ENCODE data around the gene IL36B. TPM values are rescaled to one million over a fixed set of nuclear protein-coding genes. Genes with fewer than 3 reads are reported as not detected.

The IL36B gene
- total RNA-seq, 4 donors from 2014 or later = not detected

DNA sequence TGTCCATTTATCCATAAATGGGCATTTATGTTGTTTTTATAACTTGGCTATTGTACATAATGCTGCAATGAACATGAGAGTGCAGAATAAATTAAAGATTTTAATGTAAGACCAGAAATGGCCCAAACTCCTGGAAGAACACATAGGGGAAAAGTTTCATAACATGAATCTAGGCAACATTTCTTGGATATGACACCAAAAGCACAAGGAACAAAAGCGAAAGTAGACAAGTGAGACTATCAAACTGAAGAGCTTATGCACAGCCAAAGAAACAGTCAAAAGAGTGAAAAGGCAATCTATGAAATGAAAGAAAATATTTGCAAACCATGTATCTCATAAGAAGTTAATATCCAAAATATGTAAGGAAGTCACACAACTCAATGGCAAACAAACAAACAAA, 41.6 kb downstream of the IL36B start:
- DNase-seq = no peak
- no peak for TF ChIP-seq POLR2A (IDR thresholded peaks at IDR 0.05)
- TF ChIP-seq, protein P1, sequence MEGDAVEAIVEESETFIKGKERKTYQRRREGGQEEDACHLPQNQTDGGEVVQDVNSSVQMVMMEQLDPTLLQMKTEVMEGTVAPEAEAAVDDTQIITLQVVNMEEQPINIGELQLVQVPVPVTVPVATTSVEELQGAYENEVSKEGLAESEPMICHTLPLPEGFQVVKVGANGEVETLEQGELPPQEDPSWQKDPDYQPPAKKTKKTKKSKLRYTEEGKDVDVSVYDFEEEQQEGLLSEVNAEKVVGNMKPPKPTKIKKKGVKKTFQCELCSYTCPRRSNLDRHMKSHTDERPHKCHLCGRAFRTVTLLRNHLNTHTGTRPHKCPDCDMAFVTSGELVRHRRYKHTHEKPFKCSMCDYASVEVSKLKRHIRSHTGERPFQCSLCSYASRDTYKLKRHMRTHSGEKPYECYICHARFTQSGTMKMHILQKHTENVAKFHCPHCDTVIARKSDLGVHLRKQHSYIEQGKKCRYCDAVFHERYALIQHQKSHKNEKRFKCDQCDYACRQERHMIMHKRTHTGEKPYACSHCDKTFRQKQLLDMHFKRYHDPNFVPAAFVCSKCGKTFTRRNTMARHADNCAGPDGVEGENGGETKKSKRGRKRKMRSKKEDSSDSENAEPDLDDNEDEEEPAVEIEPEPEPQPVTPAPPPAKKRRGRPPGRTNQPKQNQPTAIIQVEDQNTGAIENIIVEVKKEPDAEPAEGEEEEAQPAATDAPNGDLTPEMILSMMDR (IDR thresholded peaks at IDR 0.05) = no peak
- Histone ChIP-seq H3K4me3 (no peak overlapping the region), H3K9me3 (no peaks in the 10 kb centered on the region), H3K27ac (no peak overlapping the region), H3K27me3 (no peaks in the 10 kb centered on the region), H3K4me1 (no peaks in the 10 kb centered on the region), H3K36me3 (no peaks in the 10 kb centered on the region)
- intact Hi-C loops (cut with DNase I; ENCODE audit: low total_unique reads) = no loop called here

DNA sequence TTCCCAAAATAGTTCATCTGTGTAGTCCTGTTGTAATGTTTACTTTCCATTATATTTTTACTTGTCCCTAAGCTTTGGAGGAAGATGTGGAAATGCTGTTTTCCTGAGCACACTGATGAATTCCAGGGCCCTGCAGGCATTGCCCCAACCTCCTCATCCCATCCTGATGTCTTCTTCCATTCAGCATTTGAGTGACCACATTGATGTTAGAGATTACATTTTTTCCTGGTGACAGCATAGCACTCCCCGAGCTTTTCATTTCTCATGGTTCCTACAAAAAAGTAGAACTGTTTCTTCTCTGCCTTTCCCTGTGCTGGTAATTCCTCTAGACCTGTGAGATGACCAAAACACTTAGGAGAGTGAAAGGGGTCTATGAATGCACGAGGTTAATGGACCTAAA, 42.6 kb downstream of the IL36B start:
- intact Hi-C loops (cut with DNase I; ENCODE audit: low total_unique reads) = no loop called here
- Histone ChIP-seq H3K27me3 (no peaks in the 10 kb centered on the region), H3K9me3 (no peaks in the 10 kb centered on the region), H3K27ac (no peak overlapping the region), H3K36me3 (no peaks in the 10 kb centered on the region), H3K4me1 (no peaks in the 10 kb centered on the region), H3K4me3 (no peak overlapping the region)
- no peak for DNase-seq
- TF ChIP-seq POLR2A (IDR thresholded peaks at IDR 0.05) = no peak
- TF ChIP-seq, protein P1 (IDR thresholded peaks at IDR 0.05) = no peak

DNA sequence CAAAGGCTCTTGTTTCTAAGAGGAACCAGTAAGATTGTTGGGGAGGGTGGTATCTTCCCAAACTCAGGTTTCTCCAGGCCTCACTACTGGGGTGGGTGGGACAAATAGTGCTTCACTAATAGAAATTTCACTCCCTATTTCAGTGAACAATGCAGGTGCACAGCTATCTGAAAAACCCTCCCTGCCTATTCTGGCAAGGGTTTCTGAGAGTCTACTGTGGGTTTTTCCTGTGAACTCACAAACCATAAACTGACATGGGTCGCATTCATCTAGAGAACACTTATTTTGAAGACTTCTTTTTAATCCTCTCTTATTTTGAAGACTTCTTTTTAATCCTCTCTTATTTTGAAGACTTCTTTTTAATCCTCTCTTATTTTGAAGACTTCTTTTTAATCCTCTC, 43.0 kb downstream of the IL36B start:
- Histone ChIP-seq H3K27me3 (no peaks in the 10 kb centered on the region), H3K27ac (no peak overlapping the region), H3K36me3 (no peaks in the 10 kb centered on the region), H3K4me3 (no peak overlapping the region), H3K9me3 (no peaks in the 10 kb centered on the region), H3K4me1 (no peaks in the 10 kb centered on the region)
- intact Hi-C loops (cut with DNase I; ENCODE audit: low total_unique reads) = no loop called here
- TF ChIP-seq, protein P1 (IDR thresholded peaks at IDR 0.05) = no peak
- TF ChIP-seq POLR2A (IDR thresholded peaks at IDR 0.05) = no peak
- DNase-seq = no peak

DNA sequence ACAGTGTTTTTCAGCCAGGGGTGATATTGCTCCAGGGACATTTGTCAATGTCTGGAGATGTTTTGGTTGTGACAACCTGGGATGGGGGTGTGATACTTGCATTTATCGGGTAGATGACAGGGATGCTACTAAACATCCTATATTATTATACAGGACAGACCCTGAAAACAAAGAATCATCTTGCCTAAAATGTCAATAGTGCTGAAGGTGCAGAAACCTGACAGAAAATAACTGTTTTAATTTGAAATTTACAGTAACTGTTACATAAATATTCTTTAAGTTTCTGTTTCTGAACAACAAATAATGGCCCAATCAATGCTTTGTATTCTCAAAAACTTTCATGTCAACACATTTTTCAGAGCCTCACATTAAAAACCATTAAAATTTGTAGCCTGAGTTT, 45.4 kb downstream of the IL36B start:
- H3K9me3 ChIP-seq = no peaks in the 10 kb centered on the region
- DNase-seq = no peak
- intact Hi-C loops (cut with DNase I; ENCODE audit: low total_unique reads) = no loop called here
- no peak overlapping the region for H3K27ac ChIP-seq
- no peaks in the 10 kb centered on the region for H3K36me3 ChIP-seq
- TF ChIP-seq, protein P1 (IDR thresholded peaks at IDR 0.05) = no peak
- TF ChIP-seq POLR2A (IDR thresholded peaks at IDR 0.05) = no peak
- H3K27me3 ChIP-seq = no peaks in the 10 kb centered on the region
- H3K4me1 ChIP-seq = no peaks in the 10 kb centered on the region
- no peak overlapping the region for H3K4me3 ChIP-seq

DNA sequence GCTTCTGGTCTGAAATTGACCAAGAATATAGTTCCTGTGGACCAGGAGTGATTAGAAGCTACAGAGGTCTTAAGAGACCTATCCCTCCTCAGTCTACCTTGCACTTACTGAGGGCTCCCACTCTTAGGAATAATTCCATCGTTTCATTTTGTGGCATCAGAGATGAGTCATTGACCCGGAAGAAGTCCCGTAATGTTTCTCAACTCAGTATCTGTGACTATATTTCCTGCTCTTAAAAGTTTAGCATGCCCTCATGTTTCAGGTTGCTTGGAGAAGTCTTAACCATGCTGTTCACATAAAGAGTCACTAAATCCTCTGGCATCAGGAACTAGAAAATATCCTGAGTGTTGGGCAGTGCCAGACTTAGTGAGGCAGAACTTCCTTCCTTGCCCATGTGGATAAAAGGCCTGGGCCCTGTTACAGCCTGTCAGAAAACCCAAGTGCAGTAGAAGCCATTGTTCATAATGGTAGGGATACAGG, 47.6 kb downstream of the IL36B start, which contains the start of gene IL36A:
IL36A (plus strand) TSS at position 430 of the 480 bp plus-strand sequence. CDS start 413 bp downstream, outside the sequence.
- TF ChIP-seq, protein P1 (IDR thresholded peaks at IDR 0.05) = no peak
- TF ChIP-seq POLR2A (IDR thresholded peaks at IDR 0.05) = no peak
- no peaks in the 10 kb centered on the region for H3K36me3 ChIP-seq
- H3K4me1 ChIP-seq = no peaks in the 10 kb centered on the region
- no peak for DNase-seq
- intact Hi-C loops (cut with DNase I; ENCODE audit: low total_unique reads) = no loop called here
- H3K27me3 ChIP-seq = no peaks in the 10 kb centered on the region
- no peaks in the 10 kb centered on the region for H3K9me3 ChIP-seq
- no peak within 1 kb of the TSS for H3K27ac ChIP-seq
- no peak within 1 kb of the TSS for H3K4me3 ChIP-seq

Data from uterus (tissue), 4 donors.